Psoas muscle (tissue), 8 donors: Measurements from ENCODE around the gene TRABD2A. TPM values are rescaled to one million over a fixed set of nuclear protein-coding genes. Genes with fewer than 3 reads are reported as not detected.

Source experiments
- ATAC-seq, 4 donors: fragments of 200-7000 bp; cut with Tn5 transposase; one replicate each; pipeline ENCODE4 v1.9.1; 2020; ENCODE audit warnings: moderate library complexity in 3 of 4, mild to moderate bottlenecking in 2 of 4
- DNase-seq, 2 donors: peaks; one replicate each; pipeline ENCODE4 v3.0.0-alpha.2; 2020
- H3K27ac ChIP-seq: fragments of 200-600 bp; one replicate; pipeline ENCODE4 v1.8.0; 2022
- H3K27me3 ChIP-seq, 3 donors: fragments of 200-600 bp in 1 of 3; one replicate each; pipeline versions ENCODE4 v1.6.1 to v1.8.0; 2013 to 2022; ENCODE audit warnings: low read length in 2 of 3, mild to moderate bottlenecking in 2 of 3, moderate library complexity in 1 of 3; ENCODE audit not compliant: insufficient read depth in 3 of 3
- H3K36me3 ChIP-seq, 2 donors: fragments of 200-600 bp in 1 of 2; one replicate each; pipeline versions ENCODE4 v1.6.1 to v1.8.0; 2013 to 2022; ENCODE audit warnings: low read depth in 1 of 2, mild to moderate bottlenecking in 1 of 2, moderate library complexity in 1 of 2; ENCODE audit not compliant: insufficient read depth in 1 of 2
- H3K4me1 ChIP-seq: fragments of 200-600 bp; one replicate; pipeline ENCODE4 v1.8.0; 2022
- H3K4me3 ChIP-seq: fragments of 200-600 bp; one replicate; pipeline ENCODE4 v1.8.0; 2022; ENCODE audit warnings: mild to moderate bottlenecking
- H3K9me3 ChIP-seq: fragments of 200-600 bp; one replicate; pipeline ENCODE4 v1.8.0; 2022
- WGBS, 3 donors: extraction: QIAGEN DNeasy Blood & Tissue Kit; methylation state at CpG; one replicate each; pipeline versions ENCODE4 v1.1.6 to v1.1.7; 2013; 5-methylcytosine and 5-hydroxymethylcytosine counted together
- intact Hi-C, 2 donors: fragments of 100-400 bp; cut with DNase I; formaldehyde crosslinking; loops; one replicate each; pipeline versions ENCODE4 v1.11.0 to v1.14.2; 2022
- polyA plus RNA-seq, 3 donors: library from polyadenylated mRNA; stranded (reverse); fragments of 200-250 nt; gene quantifications; one replicate each; pipeline ENCODE4 v1.2.3, GENCODE V29; 2013
- total RNA-seq, 4 donors: library from RNA; stranded (reverse); fragmentation: NEBNext Ultra II Directional in 2 of 4; extraction: Animal tissue kit (Norgen Biotek cat#: 25700) in 2 of 4; gene quantifications; one replicate each; pipeline versions ENCODE4 v1.2.1 to v1.2.4, GENCODE V29; 2021 to 2023
- TF ChIP-seq, protein P1 (sequence below): fragments of 200-600 bp; IDR thresholded peaks from one replicate; pipeline ENCODE4 v1.8.0; 2022; ENCODE audit warnings: antibody characterized with exemption
- donor health status: healthy with polysubstance abuse.
- donor health status: DM: no; HTN: no; CAD: no; lungs with moderate emphysema.
- donor health status: Bipolar disorder and iron deficiency.
- donor health status: healthy.
- donor health status: DM: yes; HTN: yes; CAD: no.
- donor health status: DM: no; HTN: no; CAD: no.
- donor health status: DM: no; HTN: no; CAD: no.
- donor health status: DM: yes; HTN: yes; CAD: no.

TRABD2A gene
- total and polyA plus RNA-seq, 7 donors, result 0.27 to 0.74 (median 0.35) TPM

DNA sequence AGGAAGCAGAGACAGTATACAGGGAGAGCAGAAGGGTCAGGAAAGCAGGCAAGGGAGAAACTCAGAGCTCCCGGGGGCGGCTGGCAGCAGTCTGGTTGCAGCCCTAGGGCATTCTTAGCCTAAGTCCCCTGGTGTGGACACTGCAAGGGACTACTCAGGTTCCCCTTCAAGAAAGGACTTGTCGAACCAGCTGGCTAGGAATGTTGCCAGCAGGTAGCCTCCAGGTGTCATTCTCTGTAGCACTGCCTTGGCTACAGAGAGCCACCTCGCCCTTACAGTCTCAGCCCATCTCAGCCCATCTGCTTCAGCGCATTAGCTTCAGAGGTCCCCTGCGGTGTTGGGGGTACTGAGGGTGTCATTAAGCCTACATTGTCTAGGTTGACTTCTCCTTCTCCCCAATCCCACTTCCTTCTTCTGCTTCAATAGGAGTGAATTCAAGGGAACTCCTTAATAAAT is 13.3 kb upstream of the TRABD2A start:
- 88 to 94% (median 92%) methylated on average over 6 of the region's 6 CpGs for WGBS, 3 donors
- ATAC-seq, result peak in 1 of 4 donors; percentile 19
- intact Hi-C loops, result no loop called here

DNA sequence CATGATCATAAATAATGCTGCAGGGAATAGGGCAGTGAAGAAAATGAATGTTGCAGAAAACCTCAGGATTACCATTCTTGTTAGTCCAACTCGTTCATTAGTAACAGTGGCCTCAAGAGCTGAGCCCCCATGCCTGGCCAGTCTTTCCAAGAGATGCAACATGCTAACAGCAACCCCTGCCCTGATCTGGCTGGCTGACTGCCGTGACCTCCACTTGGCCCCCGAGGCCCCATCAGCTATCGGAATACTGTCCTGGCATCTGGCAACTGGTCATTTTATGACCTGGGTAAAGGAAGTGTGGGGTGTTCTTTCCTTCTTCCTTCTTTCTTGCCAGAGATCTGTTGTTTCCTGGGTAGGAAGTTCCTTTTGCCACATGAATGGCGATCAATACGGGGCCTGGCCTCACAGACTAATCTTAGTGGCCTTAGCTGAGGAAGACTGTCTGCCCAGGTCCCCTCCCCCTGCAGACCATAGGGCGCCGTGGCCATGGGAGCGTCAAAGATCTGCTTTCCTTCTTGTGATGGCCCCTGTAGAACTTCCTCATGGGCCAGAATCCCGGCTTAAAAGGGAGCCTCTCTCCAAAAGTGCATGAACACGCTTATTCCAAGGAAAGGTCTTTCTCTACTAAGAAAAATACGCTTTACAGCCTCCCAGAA is 10.6 kb upstream of the TRABD2A start:
- intact Hi-C loops, result no loop called here
- 79 to 85% (median 80%) methylated on average over 12 of the region's 12 CpGs for WGBS, 3 donors
- Histone ChIP-seq H3K4me3 (no peak overlapping the region), H3K9me3 (no peaks in the 10 kb centered on the region), H3K27ac (no peak overlapping the region), H3K36me3 (no peaks in the 10 kb centered on the region), H3K27me3 (no peaks in the 10 kb centered on the region), H3K4me1 (no peaks in the 10 kb centered on the region)
- TF ChIP-seq, protein P1, sequence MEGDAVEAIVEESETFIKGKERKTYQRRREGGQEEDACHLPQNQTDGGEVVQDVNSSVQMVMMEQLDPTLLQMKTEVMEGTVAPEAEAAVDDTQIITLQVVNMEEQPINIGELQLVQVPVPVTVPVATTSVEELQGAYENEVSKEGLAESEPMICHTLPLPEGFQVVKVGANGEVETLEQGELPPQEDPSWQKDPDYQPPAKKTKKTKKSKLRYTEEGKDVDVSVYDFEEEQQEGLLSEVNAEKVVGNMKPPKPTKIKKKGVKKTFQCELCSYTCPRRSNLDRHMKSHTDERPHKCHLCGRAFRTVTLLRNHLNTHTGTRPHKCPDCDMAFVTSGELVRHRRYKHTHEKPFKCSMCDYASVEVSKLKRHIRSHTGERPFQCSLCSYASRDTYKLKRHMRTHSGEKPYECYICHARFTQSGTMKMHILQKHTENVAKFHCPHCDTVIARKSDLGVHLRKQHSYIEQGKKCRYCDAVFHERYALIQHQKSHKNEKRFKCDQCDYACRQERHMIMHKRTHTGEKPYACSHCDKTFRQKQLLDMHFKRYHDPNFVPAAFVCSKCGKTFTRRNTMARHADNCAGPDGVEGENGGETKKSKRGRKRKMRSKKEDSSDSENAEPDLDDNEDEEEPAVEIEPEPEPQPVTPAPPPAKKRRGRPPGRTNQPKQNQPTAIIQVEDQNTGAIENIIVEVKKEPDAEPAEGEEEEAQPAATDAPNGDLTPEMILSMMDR, result no peak
- ATAC-seq (no peak), DNase-seq (no peak)

More for the DNA sequence above, 13.3 kb upstream of the TRABD2A start:
- no peak overlapping the region for H3K27ac ChIP-seq
- no peaks in the 10 kb centered on the region for H3K36me3 ChIP-seq
- no peaks in the 10 kb centered on the region for H3K27me3 ChIP-seq
- no peak overlapping the region for H3K4me3 ChIP-seq
- TF ChIP-seq, protein P1, result no peak
- no peak for DNase-seq
- H3K4me1 ChIP-seq, result no peaks in the 10 kb centered on the region
- H3K9me3 ChIP-seq, result no peaks in the 10 kb centered on the region

DNA sequence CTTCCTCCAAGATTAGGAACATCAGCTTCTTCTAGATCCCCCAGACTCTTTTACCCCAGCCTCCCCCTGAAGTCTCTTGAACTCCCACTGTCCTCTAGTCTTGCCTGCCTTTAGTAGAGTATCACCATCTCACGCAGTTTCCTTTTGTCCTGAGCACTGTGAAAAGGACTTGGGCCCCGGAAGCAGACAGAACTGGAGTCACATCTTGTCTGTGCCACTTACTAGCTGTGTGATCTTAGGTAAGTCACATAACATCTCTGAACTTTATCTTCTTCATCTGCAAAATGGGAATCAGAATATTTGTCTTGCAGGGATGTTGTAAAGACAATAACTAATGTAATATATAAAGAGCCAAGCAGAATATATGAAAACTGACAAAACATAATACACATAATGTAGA is 8.4 kb upstream of the TRABD2A start:
- TF ChIP-seq, protein P1, result no peak
- H3K36me3 ChIP-seq, result no peaks in the 10 kb centered on the region
- DNase-seq (no peak), ATAC-seq (no peak)
- intact Hi-C loops, result no loop called here
- 90 to 97% (median 92%) methylated on average over 2 of the region's 2 CpGs for WGBS, 3 donors
- no peak overlapping the region for H3K27ac ChIP-seq
- peaks cover 0 to 1% (median 0%) of the 10 kb centered on the region in 3 donors for H3K27me3 ChIP-seq
- H3K4me1 ChIP-seq, result no peaks in the 10 kb centered on the region
- no peaks in the 10 kb centered on the region for H3K9me3 ChIP-seq
- no peak overlapping the region for H3K4me3 ChIP-seq

DNA sequence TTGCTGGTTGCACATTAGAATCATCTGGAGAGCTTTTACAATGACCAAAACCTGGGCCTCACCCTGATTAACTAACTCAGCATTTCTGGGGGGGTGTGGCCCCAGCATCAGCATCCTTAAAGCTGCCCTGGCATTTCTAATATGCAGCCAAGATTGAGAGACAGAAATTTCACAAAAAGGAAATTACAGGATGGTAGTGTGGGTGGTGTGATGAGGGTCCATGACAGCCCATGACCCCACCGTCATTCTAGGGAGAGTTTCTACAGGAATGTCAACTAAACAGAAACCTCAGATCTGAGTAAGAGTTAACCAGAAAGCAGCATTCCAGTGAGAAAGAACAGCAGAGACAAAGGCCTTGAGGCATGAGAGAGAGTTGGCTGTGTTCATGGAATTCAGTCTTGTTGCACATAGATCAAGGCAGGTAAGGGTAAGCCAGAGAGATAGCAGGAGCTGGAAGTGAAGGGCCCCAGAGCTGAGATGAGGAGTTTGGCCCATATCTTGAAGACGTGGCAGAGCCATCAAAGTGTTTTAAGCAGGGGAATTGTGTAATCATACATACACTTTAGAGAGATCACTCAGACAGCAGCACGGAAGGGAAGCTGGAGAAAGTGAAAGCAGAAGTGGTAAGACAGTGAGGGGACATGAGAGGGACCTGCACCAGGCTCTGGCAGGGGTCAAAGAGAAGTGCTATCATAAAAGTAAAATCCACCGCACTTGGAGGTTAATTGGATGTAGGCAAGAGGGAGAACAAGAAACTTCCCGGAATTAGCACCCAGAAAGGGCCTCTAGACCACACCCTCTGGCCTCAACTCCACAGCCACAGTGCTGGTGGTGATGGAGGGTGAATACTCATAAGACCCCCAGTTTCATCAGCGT is 7.8 kb upstream of the TRABD2A start:
- H3K9me3 ChIP-seq, result no peaks in the 10 kb centered on the region
- peaks cover 0 to 1% (median 0%) of the 10 kb centered on the region in 3 donors for H3K27me3 ChIP-seq
- DNase-seq, result no peak
- no peaks in the 10 kb centered on the region for H3K4me1 ChIP-seq
- peak in 3 of 4 donors; percentile 45 to 65 (median 45) for ATAC-seq
- no peaks in the 10 kb centered on the region for H3K36me3 ChIP-seq
- intact Hi-C loops, result no loop called here
- TF ChIP-seq, protein P1, result no peak
- WGBS, 3 donors, result 40 to 56% (median 54%) methylated on average over 6 of the region's 6 CpGs
- no peak overlapping the region for H3K27ac ChIP-seq
- H3K4me3 ChIP-seq, result peak overlapping the region; percentile 32
